ACHN (cell line): Measurements from ENCODE around the gene MYL7.

Experiments used
- DNase-seq: peaks from one replicate; pipeline ENCODE4 v3.0.0-alpha.2; 2015
- in situ Hi-C: cut with HindIII; loops from 2 replicates; pipeline ENCODE4 v1.10.0; 2017; ENCODE audit warnings: low sequenced_read_pairs, low pct_ligation_motif_present, low pct_unique_long_range_greater_than_20kb

MYL7 gene

GRCh38 chr7:44107116-44107960 is 33.8 kb downstream of the MYL7 start:
- DNase-seq: no peak
- in situ Hi-C loops: no loop called here

- no peak for DNase-seq
- in situ Hi-C loops: no loop called here
Measured at GRCh38 chr7:44106311-44107065, 34.6 kb downstream of the MYL7 start.

GRCh38 chr7:44105832-44106231 is 35.3 kb downstream of the MYL7 start:
- in situ Hi-C loops: no loop called here

GRCh38 chr7:44104860-44105771 is 36.0 kb downstream of the MYL7 start:
- in situ Hi-C loops: no loop called here
- DNase-seq: no peak

More at GRCh38 chr7:44105832-44106231, 35.3 kb downstream of the MYL7 start:
- no peak for DNase-seq

- in situ Hi-C loops: no loop called here
- no peak for DNase-seq
Measured at GRCh38 chr7:44103923-44104859, 36.9 kb downstream of the MYL7 start, which contains the start of gene AEBP1. TSS of gene AEBP1 (plus strand) at chr7:44104345. CDS start at chr7:44104666, 321 bp downstream.

- in situ Hi-C loops: no loop called here
- no peak for DNase-seq
Measured at GRCh38 chr7:44103566-44103922, 37.6 kb downstream of the MYL7 start.

- DNase-seq: no peak
- in situ Hi-C loops: no loop called here
Measured at GRCh38 chr7:44102846-44103565, 38.1 kb downstream of the MYL7 start.

GRCh38 chr7:44101966-44102845 is 38.9 kb downstream of the MYL7 start:
- DNase-seq: no peak

GRCh38 chr7:44101303-44101965 is 39.7 kb downstream of the MYL7 start:
- DNase-seq: no peak
- in situ Hi-C loops: no loop called here

More at GRCh38 chr7:44101966-44102845, 38.9 kb downstream of the MYL7 start:
- in situ Hi-C loops: no loop called here

- in situ Hi-C loops: no loop called here
Measured at GRCh38 chr7:44100458-44101302, 40.5 kb downstream of the MYL7 start.

GRCh38 chr7:44099669-44100068 is 41.5 kb downstream of the MYL7 start:
- in situ Hi-C loops: loop anchor here (25.0 kb wide), 1 partner anchor 113 kb away; the partner anchor contains the start of gene YKT6
- no peak for DNase-seq

More at GRCh38 chr7:44100458-44101302, 40.5 kb downstream of the MYL7 start:
- DNase-seq: no peak

- no peak for DNase-seq
- in situ Hi-C loops: loop anchor here (25.0 kb wide), 1 partner anchor 114 kb away; the partner anchor contains the start of gene YKT6
Measured at GRCh38 chr7:44098092-44099068, 42.8 kb downstream of the MYL7 start.

GRCh38 chr7:44097064-44097932 is 43.8 kb downstream of the MYL7 start:
- in situ Hi-C loops: loop anchor here (25.0 kb wide), 1 partner anchor 115 kb away; the partner anchor contains the start of gene YKT6

More at GRCh38 chr7:44097064-44097932, 43.8 kb downstream of the MYL7 start:
- no peak for DNase-seq
